Mammary epithelial cell (primary cell): Measurements from ENCODE around the gene TM4SF1.

ENCODE experiments used
- EZH2 ChIP-seq: IDR thresholded peaks from 2 replicates; pipeline ENCODE4 v1.6.1; 2012; ENCODE audit warnings: low read length, inconsistent platforms, borderline replicate concordance
- TF ChIP-seq, protein P1 (sequence below), 2 donors: IDR thresholded peaks in 1 of 2; conservative IDR thresholded peaks in 1 of 2; 2 replicates each; pipeline ENCODE4 v1.5.1; 2011 to 2012; ENCODE audit warnings: inconsistent platforms in 2 of 2, low read length in 2 of 2, mild to moderate bottlenecking in 2 of 2, control low read depth in 1 of 2, low read depth in 1 of 2; ENCODE audit not compliant: insufficient read depth in 1 of 2; ENCODE audit errors: extremely low read depth in 1 of 2

DNA sequence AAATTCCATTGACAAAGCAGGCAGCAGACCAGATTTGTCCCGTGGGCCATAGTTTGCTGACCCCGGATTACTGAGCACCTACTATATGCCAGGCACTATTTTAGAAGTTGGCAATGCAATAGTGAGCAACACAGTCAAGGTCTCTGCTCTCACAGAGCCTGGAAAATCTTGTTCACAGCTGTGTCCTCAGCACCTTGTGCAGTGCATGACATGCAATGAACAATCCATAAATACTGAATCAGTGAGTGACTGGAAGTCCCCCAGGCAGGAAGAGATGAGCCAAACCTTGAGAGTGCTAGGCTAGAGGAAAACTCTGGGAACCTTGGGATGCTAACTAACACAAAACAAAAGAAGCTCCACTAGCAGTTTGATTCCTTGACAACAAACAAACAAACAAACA is 14.4 kb downstream of the TM4SF1 start:
- TF ChIP-seq, protein P1, sequence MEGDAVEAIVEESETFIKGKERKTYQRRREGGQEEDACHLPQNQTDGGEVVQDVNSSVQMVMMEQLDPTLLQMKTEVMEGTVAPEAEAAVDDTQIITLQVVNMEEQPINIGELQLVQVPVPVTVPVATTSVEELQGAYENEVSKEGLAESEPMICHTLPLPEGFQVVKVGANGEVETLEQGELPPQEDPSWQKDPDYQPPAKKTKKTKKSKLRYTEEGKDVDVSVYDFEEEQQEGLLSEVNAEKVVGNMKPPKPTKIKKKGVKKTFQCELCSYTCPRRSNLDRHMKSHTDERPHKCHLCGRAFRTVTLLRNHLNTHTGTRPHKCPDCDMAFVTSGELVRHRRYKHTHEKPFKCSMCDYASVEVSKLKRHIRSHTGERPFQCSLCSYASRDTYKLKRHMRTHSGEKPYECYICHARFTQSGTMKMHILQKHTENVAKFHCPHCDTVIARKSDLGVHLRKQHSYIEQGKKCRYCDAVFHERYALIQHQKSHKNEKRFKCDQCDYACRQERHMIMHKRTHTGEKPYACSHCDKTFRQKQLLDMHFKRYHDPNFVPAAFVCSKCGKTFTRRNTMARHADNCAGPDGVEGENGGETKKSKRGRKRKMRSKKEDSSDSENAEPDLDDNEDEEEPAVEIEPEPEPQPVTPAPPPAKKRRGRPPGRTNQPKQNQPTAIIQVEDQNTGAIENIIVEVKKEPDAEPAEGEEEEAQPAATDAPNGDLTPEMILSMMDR (conservative IDR thresholded peaks at IDR 0.05 in 1 of 2, IDR thresholded peaks at IDR 0.05 in 1 of 2; ENCODE audit: extremely low read depth in 1 of 2, insufficient read depth in 1 of 2, low read depth in 1 of 2, low read length in 2 of 2), result no peak
- TF ChIP-seq EZH2, result no peak
